SK-N-SH (cell line): ENCODE measurements around the gene PRR27. TPM values are rescaled to one million over a fixed set of nuclear protein-coding genes. Genes with fewer than 3 reads are reported as not detected.

Experiments used
- CTCF ChIA-PET: fragments of 300-600, 350-600 bp; formaldehyde crosslinking; extraction: SDS; loops from one replicate; lab custom pipeline; 2021; lab: Yijun Ruan, JAX
- POLR2A ChIA-PET: fragments of 350-600 bp; sonication (Branson Sonifier 250); formaldehyde crosslinking; extraction: SDS; loops from one replicate; lab custom pipeline; 2020; ENCODE audit warnings: antibody characterized with exemption, inconsistent platforms; lab: Yijun Ruan, JAX
- DNase-seq: peaks from one replicate; pipeline ENCODE4 v3.0.0; 2012
- H2AFZ ChIP-seq: fragments of 200-600 bp; sonication (generic); 2 replicates; pipeline ENCODE4 v1.8.1; 2016; ENCODE audit warnings: antibody characterized with exemption, mild to moderate bottlenecking, low read depth
- H3F3A ChIP-seq: fragments of 200-600 bp; sonication (generic); replicated peaks from 2 replicates; pipeline ENCODE3; 2016; ENCODE audit warnings: antibody characterized with exemption, mild to moderate bottlenecking; ENCODE audit not compliant: insufficient read depth
- H3K27ac ChIP-seq, 2 experiments: fragments of 200-500 bp in 1 of 2; fragments of 200-600 bp in 1 of 2; sonication (Bioruptor generic) in 1 of 2; sonication (generic), shearing (Covaris generic) in 1 of 2; 2 replicates each; pipeline versions ENCODE4 v1.5.1 to v1.6.1; 2014 to 2016; ENCODE audit warnings: low read depth in 2 of 2, inconsistent platforms in 1 of 2, low read length in 1 of 2, mild to moderate bottlenecking in 1 of 2, mixed read lengths in 1 of 2
- H3K27me3 ChIP-seq: fragments of 200-600 bp; sonication (generic), shearing (Covaris generic); 2 replicates; pipeline ENCODE4 v1.6.1; 2016; ENCODE audit warnings: mixed run types; ENCODE audit not compliant: insufficient read depth
- H3K36me3 ChIP-seq, 2 experiments: fragments of 200-500 bp in 1 of 2; fragments of 200-600 bp in 1 of 2; sonication (Bioruptor generic) in 1 of 2; sonication (generic) in 1 of 2; replicated peaks in 1 of 2; 2 replicates each; pipeline versions ENCODE3 to v1.5.1; 2014 to 2016; ENCODE audit warnings: low read length in 1 of 2, mild to moderate bottlenecking in 1 of 2; ENCODE audit not compliant: insufficient read depth in 2 of 2, control insufficient read depth in 1 of 2
- H3K4me1 ChIP-seq, 2 experiments: fragments of 200-500 bp in 1 of 2; fragments of 200-600 bp in 1 of 2; sonication (Bioruptor generic) in 1 of 2; sonication (generic), shearing (Covaris generic) in 1 of 2; 2 replicates each; pipeline versions ENCODE4 v1.5.1 to v1.6.1; 2014 to 2016; ENCODE audit warnings: low read depth in 1 of 2, low read length in 1 of 2, mixed run types in 1 of 2; ENCODE audit not compliant: insufficient read depth in 2 of 2, control insufficient read depth in 1 of 2
- H3K4me2 ChIP-seq: fragments of 200-600 bp; sonication (generic), shearing (Covaris generic); 2 replicates; pipeline ENCODE4 v1.6.1; 2017; ENCODE audit warnings: mixed run types
- H3K4me3 ChIP-seq, 2 experiments: fragments of 200-500 bp in 1 of 2; fragments of 200-600 bp in 1 of 2; sonication (Bioruptor generic) in 1 of 2; sonication (generic), shearing (Covaris generic) in 1 of 2; 2 replicates each; pipeline versions ENCODE4 v1.5.1 to v1.8.1; 2014 to 2016; ENCODE audit warnings: low read depth in 2 of 2, inconsistent platforms in 1 of 2, low read length in 1 of 2, mild to moderate bottlenecking in 1 of 2, mixed read lengths in 1 of 2, moderate library complexity in 1 of 2
- H3K79me2 ChIP-seq: fragments of 200-600 bp; sonication (generic); 2 replicates; pipeline ENCODE4 v1.8.1; 2017; ENCODE audit warnings: mild to moderate bottlenecking; ENCODE audit not compliant: insufficient read depth
- H3K9ac ChIP-seq: fragments of 200-600 bp; sonication (generic); 2 replicates; pipeline ENCODE4 v1.6.1; 2017; ENCODE audit warnings: mixed run types
- H3K9me2 ChIP-seq: fragments of 200-600 bp; sonication (generic); 2 replicates; pipeline ENCODE4 v1.6.1; 2017; ENCODE audit warnings: mixed run types
- H3K9me3 ChIP-seq: fragments of 200-600 bp; sonication (generic); 2 replicates; pipeline ENCODE4 v1.6.1; 2017; ENCODE audit warnings: mixed run types, mild to moderate bottlenecking, moderate library complexity
- H4K20me1 ChIP-seq: fragments of 200-600 bp; sonication (generic); 2 replicates; pipeline ENCODE4 v1.6.1; 2017; ENCODE audit warnings: mild to moderate bottlenecking, mixed run types; ENCODE audit not compliant: insufficient read depth
- CHD2 ChIP-seq: fragments of 150-350 bp; IDR thresholded peaks from 2 replicates; pipeline ENCODE4 v1.6.1; 2018; ENCODE audit warnings: low read length; ENCODE audit not compliant: partially characterized antibody
- ELF1 ChIP-seq: IDR thresholded peaks from 2 replicates; pipeline ENCODE4 v1.4.0; 2012
- EP300 ChIP-seq, 2 experiments: IDR thresholded peaks; 2 replicates each; pipeline versions ENCODE4 v1.4.0 to v1.6.1; 2012; ENCODE audit warnings: borderline replicate concordance in 1 of 2, low read depth in 1 of 2, low read length in 1 of 2
- EZH2phosphoT487 ChIP-seq: fragments of 200-600 bp; sonication (generic); IDR thresholded peaks from 2 replicates; pipeline ENCODE4 v1.6.1; 2017; ENCODE audit warnings: low read depth, mixed run types, mild to moderate bottlenecking, antibody characterized with exemption, moderate library complexity, borderline replicate concordance
- FOXJ3 ChIP-seq: sonication (generic); formaldehyde crosslinking; IDR thresholded peaks from 2 replicates; pipeline ENCODE4 v1.5.1; 2020; ENCODE audit warnings: mild to moderate bottlenecking, missing genetic modification reagents
- GABPA ChIP-seq: IDR thresholded peaks from 2 replicates; pipeline ENCODE4 v1.4.0; 2012; ENCODE audit warnings: low read depth, mild to moderate bottlenecking
- GATA2 ChIP-seq: sonication (generic); formaldehyde crosslinking; IDR thresholded peaks from 2 replicates; pipeline ENCODE4 v1.5.0; 2020; ENCODE audit warnings: mild to moderate bottlenecking, missing genetic modification reagents
- JUND ChIP-seq: IDR thresholded peaks from 2 replicates; pipeline ENCODE4 v1.4.0; 2012
- MEF2A ChIP-seq: IDR thresholded peaks from 2 replicates; pipeline ENCODE4 v1.4.0; 2012; ENCODE audit warnings: low read depth, borderline replicate concordance
- MXI1 ChIP-seq: IDR thresholded peaks from 2 replicates; pipeline ENCODE4 v1.6.1; 2012; ENCODE audit warnings: mild to moderate bottlenecking, low read depth, low read length, improper control_type of control experiment
- POLR2AphosphoS5 ChIP-seq: IDR thresholded peaks from 2 replicates; pipeline ENCODE4 v1.6.1; 2012; ENCODE audit warnings: low read depth, low read length
- RCOR1 ChIP-seq: fragments of 150-350 bp; IDR thresholded peaks from 2 replicates; pipeline ENCODE4 v1.6.1; 2017; ENCODE audit warnings: antibody characterized with exemption, low read length
- RXRA ChIP-seq: IDR thresholded peaks from 2 replicates; pipeline ENCODE4 v1.4.0; 2012; ENCODE audit warnings: low read depth, mild to moderate bottlenecking, borderline replicate concordance
- SIN3A ChIP-seq: IDR thresholded peaks from 2 replicates; pipeline ENCODE4 v1.6.1; 2012; ENCODE audit warnings: low read depth, mild to moderate bottlenecking, low read length, moderate library complexity, borderline replicate concordance
- TAF1 ChIP-seq: IDR thresholded peaks from 2 replicates; pipeline ENCODE4 v1.6.1; 2012; ENCODE audit warnings: low read depth, mild to moderate bottlenecking, low read length, moderate library complexity, borderline replicate concordance
- TEAD4 ChIP-seq: IDR thresholded peaks from 2 replicates; pipeline ENCODE4 v1.4.0; 2012; ENCODE audit warnings: mild to moderate bottlenecking, borderline replicate concordance; ENCODE audit not compliant: insufficient read depth
- YY1 ChIP-seq: IDR thresholded peaks from 2 replicates; pipeline ENCODE4 v1.4.0; 2012; ENCODE audit warnings: low read depth, mild to moderate bottlenecking
- WGBS: methylation state at CpG from one replicate; pipeline ENCODE4 v1.1.6; 2017; ENCODE audit warnings: low lambda C conversion rate; 5-methylcytosine and 5-hydroxymethylcytosine counted together
- polyA plus RNA-seq, 3 experiments: library from polyadenylated mRNA; depleted of rRNA; stranded (reverse); fragments of >200 nt; gene quantifications; 2 replicates each; pipeline ENCODE4 v1.2.3, GENCODE V29; 2012
- TF ChIP-seq, protein P1 (sequence below): IDR thresholded peaks from 2 replicates; pipeline ENCODE4 v1.6.1; 2012; ENCODE audit warnings: mild to moderate bottlenecking, low read depth, low read length, moderate library complexity
- TF ChIP-seq, protein P2 (sequence below): fragments of 150-350 bp; IDR thresholded peaks from 2 replicates; pipeline ENCODE4 v1.6.1; 2016; ENCODE audit warnings: mild to moderate bottlenecking, low read depth, low read length
- TF ChIP-seq, protein P3 (sequence below): IDR thresholded peaks from 2 replicates; pipeline ENCODE4 v1.4.0; 2012; ENCODE audit warnings: low read depth

Gene PRR27
- not detected in 2 replicates for polyA plus RNA-seq (2012; rRNA removed)
- not detected in 2 replicates for polyA plus RNA-seq (2012; cell fraction: cytosol; rRNA removed)
- polyA plus RNA-seq (2012; cell fraction: nucleus; rRNA removed) = not detected in 2 replicates

DNA sequence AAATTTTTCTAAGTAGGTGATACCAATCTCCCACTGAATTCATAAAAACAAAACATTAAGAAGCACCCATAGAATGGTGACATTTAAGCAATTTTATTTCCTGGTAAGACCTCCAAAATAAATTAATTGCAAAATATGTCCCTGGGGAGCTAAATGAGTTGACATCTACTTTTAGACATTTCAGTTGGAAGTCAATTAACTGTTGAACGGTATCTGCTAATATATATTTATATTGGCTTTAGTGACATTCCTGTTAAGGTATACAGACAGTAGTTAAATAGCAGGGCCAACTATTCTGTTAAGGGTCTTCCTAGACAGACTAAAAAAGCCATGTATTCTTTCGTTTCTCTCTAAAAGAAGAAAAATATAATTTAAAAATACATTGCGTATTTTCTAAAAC, at the start of gene PRR27:
TSS of gene PRR27 (plus strand) at position 301 of the 400 bp plus-strand sequence. CDS start 139 bp downstream, outside the sequence.
- no peaks in the 10 kb centered on the region for H3K36me3 ChIP-seq
- no peaks in the 10 kb centered on the region for H4K20me1 ChIP-seq
- no peaks in the 10 kb centered on the region for H3F3A ChIP-seq
- H3K9me2 ChIP-seq = no peaks in the 10 kb centered on the region
- no peaks in the 10 kb centered on the region for H3K9me3 ChIP-seq
- 29% methylated on average over 3 of the region's 3 CpGs for WGBS
- no peak within 1 kb of the TSS for H2AFZ ChIP-seq
- ChIA-PET CTCF (no interaction called here), POLR2A (no interaction called here)
- no peak for TF ChIP-seq CHD2
- TF ChIP-seq RXRA = no peak
- no peak for TF ChIP-seq MXI1
- TF ChIP-seq POLR2AphosphoS5 = no peak
- TF ChIP-seq MEF2A = no peak
- TF ChIP-seq SIN3A = no peak
- TF ChIP-seq GABPA = no peak
- no peak for TF ChIP-seq RCOR1
- TF ChIP-seq YY1 = no peak
- TF ChIP-seq, protein P1, sequence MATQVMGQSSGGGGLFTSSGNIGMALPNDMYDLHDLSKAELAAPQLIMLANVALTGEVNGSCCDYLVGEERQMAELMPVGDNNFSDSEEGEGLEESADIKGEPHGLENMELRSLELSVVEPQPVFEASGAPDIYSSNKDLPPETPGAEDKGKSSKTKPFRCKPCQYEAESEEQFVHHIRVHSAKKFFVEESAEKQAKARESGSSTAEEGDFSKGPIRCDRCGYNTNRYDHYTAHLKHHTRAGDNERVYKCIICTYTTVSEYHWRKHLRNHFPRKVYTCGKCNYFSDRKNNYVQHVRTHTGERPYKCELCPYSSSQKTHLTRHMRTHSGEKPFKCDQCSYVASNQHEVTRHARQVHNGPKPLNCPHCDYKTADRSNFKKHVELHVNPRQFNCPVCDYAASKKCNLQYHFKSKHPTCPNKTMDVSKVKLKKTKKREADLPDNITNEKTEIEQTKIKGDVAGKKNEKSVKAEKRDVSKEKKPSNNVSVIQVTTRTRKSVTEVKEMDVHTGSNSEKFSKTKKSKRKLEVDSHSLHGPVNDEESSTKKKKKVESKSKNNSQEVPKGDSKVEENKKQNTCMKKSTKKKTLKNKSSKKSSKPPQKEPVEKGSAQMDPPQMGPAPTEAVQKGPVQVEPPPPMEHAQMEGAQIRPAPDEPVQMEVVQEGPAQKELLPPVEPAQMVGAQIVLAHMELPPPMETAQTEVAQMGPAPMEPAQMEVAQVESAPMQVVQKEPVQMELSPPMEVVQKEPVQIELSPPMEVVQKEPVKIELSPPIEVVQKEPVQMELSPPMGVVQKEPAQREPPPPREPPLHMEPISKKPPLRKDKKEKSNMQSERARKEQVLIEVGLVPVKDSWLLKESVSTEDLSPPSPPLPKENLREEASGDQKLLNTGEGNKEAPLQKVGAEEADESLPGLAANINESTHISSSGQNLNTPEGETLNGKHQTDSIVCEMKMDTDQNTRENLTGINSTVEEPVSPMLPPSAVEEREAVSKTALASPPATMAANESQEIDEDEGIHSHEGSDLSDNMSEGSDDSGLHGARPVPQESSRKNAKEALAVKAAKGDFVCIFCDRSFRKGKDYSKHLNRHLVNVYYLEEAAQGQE = no peak
- TF ChIP-seq TAF1 = no peak
- no peak for TF ChIP-seq JUND
- TF ChIP-seq TEAD4 = no peak
- H3K27me3 ChIP-seq = no peaks in the 10 kb centered on the region
- H3K4me2 ChIP-seq = no peak within 1 kb of the TSS
- no peak within 1 kb of the TSS for H3K9ac ChIP-seq
- H3K4me1 ChIP-seq = no peaks in the 10 kb centered on the region
- H3K4me3 ChIP-seq = no peak within 1 kb of the TSS
- DNase-seq = no peak
- no peak within 1 kb of the TSS for H3K27ac ChIP-seq
- no peaks in the 10 kb centered on the region for H3K79me2 ChIP-seq

DNA sequence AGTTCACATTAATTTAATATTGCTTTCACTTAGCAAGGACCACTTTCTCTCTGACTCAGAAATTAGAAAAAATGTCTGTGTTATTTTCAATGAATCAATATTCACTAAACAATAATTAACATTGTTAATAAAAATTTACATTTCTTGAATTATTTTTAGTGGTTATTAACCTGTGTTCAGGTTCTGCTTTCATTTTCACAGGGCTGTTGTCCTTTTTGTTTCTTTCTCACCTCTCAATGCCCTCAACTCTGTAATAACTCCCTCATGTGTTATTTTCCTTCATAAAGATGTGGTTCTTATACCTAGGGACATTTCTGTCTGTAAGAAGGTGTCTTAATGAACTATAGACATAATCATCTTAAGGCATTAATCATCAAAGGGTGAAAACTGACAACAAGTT, 43.1 kb upstream of the PRR27 start:
- no peaks in the 10 kb centered on the region for H3K36me3 ChIP-seq
- no peaks in the 10 kb centered on the region for H4K20me1 ChIP-seq
- no peak overlapping the region for H3K4me3 ChIP-seq
- no peak overlapping the region for H2AFZ ChIP-seq
- CTCF ChIA-PET = no interaction called here
- no peaks in the 10 kb centered on the region for H3K79me2 ChIP-seq
- POLR2A ChIA-PET = no interaction called here
- H3K4me2 ChIP-seq = no peak overlapping the region
- no peak overlapping the region for H3K27ac ChIP-seq
- H3K9ac ChIP-seq = no peak overlapping the region
- no peak for DNase-seq
- H3K9me2 ChIP-seq = no peaks in the 10 kb centered on the region
- H3F3A ChIP-seq = no peaks in the 10 kb centered on the region
- no peaks in the 10 kb centered on the region for H3K4me1 ChIP-seq
- H3K9me3 ChIP-seq = no peaks in the 10 kb centered on the region
- no peaks in the 10 kb centered on the region for H3K27me3 ChIP-seq
- TF ChIP-seq, protein P2, sequence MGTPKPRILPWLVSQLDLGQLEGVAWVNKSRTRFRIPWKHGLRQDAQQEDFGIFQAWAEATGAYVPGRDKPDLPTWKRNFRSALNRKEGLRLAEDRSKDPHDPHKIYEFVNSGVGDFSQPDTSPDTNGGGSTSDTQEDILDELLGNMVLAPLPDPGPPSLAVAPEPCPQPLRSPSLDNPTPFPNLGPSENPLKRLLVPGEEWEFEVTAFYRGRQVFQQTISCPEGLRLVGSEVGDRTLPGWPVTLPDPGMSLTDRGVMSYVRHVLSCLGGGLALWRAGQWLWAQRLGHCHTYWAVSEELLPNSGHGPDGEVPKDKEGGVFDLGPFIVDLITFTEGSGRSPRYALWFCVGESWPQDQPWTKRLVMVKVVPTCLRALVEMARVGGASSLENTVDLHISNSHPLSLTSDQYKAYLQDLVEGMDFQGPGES = no peak
- TF ChIP-seq EP300 (IDR thresholded peaks at IDR 0.05; ENCODE audit: borderline replicate concordance in 1 of 2, low read depth in 1 of 2, low read length in 1 of 2) (no peak), SIN3A (no peak), RCOR1 (no peak), RXRA (no peak), GATA2 (CRISPR knock-in tag) (no peak), YY1 (no peak), ELF1 (no peak), FOXJ3 (CRISPR knock-in tag) (no peak), EZH2phosphoT487 (no peak)
- TF ChIP-seq, protein P1 = no peak
- TF ChIP-seq, protein P3, sequence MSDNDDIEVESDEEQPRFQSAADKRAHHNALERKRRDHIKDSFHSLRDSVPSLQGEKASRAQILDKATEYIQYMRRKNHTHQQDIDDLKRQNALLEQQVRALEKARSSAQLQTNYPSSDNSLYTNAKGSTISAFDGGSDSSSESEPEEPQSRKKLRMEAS = no peak
